DMS53 treated with DMSO at 0.1 percent for 48 hours (cell line): ENCODE measurements around the gene AMZ2.
"Not testable (repeated sequence)": the region's sequence is repeated elsewhere in the genome, so short reads cannot be mapped to it uniquely, and the experiment has no call there.

Source experiments
- DNase-seq: peaks from one replicate; lab custom pipeline; 2025; ENCODE audit not compliant: unreplicated experiment; lab: John Stamatoyannopoulos, UW

AMZ2 gene

GRCh38 chr17:68220186-68220585 is 27.7 kb upstream of the AMZ2 start:
- DNase-seq: not testable (repeated sequence)

GRCh38 chr17:68220786-68221185 is 27.1 kb upstream of the AMZ2 start:
- DNase-seq: not testable (repeated sequence)

DNA sequence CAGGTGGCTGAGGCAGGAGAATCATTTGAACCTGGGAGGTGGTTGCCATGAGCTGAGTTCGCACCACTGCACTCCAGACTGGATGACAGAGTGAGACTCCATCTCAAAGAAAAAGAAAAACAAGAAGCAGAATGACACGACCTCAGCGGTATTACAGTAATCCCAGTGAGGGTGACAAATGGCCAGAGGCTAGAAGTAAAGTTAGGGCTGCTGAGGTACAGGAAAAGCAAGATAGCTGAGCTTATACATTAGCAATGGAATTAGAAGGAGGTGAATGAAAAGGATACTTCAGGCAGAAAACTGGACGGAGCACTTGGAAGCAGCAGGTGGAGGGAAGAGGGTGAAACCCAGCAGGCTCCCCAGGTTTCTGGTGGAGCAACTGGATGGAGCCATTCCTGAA is 26.1 kb upstream of the AMZ2 start:
- no peak for DNase-seq

GRCh38 chr17:68222606-68223005 is 25.2 kb upstream of the AMZ2 start:
- no peak for DNase-seq

DNA sequence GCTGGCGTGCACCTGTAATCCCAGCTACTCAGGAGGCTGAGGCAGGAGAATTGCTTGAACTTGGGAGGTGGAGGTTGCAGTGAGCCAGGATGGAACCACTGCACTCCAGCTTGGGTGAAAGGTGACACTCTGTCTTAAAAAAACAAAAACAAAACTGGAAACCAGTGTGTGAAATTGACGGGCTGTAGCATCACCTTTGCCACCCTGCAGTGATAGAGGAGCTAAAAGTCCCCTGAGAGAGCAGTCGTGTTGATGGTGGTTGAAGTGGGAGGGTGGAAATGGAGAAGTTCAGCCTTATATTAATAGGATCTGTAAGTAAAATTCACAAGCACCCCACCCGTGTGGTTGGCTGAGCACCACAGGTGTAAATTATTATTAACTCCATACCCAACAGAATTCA is 22.8 kb upstream of the AMZ2 start:
- DNase-seq: not testable (repeated sequence)

DNA sequence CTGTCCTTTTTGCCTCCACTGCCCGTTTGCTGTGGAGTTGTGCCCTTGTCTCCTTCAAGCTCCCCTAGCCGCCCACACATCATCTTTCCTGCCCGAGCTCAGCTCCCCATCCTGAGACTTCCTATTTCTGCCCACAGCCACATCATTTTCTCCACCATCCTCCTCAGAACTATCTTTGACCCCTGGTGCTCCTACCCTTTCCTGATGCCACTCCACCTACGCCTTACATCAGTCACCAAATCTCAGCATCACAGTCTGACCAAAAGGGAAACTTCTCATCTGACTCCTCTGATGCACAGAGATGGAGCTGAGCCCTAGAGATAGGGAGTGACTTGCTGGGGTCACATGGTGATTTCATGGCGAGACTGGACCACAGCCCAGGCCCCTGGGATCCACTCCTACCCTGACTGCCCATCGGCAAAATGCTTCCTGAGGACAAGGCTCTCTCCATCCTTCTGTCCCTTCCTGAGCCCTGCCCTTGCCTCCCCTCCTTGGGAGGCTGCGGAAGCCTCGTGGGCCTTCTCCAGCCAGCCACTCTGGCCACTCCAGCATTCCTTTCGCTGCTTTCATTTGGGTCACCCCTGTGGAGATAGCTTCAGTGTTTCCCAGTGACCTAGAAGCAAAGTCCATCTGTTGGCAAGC is 19.7 kb upstream of the AMZ2 start:
- DNase-seq: not testable (repeated sequence)

DNA sequence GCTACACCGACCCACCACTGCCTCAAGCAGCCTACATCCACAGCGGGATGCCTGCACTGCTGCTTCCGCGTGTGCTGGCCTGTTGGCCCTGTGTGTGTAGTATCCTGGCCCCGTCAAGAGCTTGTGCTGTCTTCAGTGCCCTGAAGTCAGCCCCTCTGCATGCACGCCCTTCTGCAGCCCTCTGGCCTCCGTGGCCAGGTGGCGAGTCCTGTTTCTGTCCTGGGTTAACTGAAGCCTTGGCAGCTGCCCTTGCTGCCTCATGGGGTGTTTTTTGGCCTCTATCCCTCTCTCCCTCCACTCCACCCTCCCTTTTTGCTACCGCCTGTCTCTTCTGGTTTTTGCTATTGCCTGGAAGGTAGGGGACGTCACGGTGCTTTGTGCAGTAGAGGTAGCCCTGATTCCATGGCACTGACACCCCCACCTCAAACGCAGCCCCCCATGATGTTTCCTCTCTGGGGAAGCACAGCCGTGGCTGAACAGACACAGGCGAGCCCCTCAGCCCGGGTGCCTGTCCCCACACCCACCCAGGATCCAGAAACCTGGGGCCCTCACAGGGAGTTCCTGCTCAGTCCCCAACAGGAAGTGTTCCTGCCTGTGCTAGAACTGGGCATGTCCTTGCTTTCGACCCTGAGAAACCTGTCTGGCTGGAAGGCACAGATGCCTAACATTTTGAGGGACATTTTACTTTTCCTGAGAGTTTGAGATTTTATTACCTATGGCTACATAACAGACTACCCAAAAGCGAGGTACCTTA is 18.8 kb upstream of the AMZ2 start:
- no peak for DNase-seq

DNA sequence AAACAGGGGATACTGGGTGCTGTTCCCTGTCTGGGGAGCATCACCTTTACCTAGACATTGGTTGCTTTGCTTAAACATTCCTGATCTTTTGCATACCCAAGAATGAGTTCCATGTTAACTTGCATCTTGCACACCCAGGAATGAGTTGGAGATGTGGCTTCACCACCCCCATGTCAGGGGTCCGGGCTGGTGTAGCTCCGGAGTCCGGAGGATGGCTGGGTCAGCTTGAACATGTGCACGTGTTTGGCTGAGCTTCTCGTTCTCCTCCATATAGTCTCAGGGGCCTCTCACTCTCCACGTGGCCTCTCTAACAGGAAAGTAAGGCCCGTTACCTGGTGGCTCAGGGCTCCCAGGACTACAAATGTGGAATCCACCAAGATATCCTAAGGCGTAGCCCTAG is 18.2 kb upstream of the AMZ2 start:
- no peak for DNase-seq

- DNase-seq: not testable (repeated sequence)
Observed at GRCh38 chr17:68231131-68231530, 16.7 kb upstream of the AMZ2 start.

- no peak for DNase-seq
Observed at GRCh38 chr17:68231541-68231940, 16.3 kb upstream of the AMZ2 start.

DNA sequence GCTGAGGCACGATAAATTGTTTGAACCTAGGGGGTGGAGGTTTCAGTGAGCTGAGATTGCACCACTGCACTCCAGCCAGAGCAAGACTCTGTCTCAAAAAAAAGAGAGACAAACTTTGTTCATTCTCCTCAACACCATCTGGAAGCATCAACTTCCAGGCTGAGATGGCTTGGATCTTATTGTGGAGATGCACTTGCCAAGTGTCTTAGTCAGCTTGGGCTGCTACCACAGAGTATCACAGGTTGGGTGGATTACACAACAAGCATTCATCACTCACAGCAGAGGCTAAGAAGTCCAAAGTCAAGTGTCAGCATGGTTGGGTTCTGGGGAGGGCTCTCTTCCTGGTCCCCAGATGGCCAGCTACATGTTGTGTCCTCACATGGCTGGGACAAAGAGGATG is 15.1 kb upstream of the AMZ2 start:
- DNase-seq: not testable (repeated sequence)

- not testable (repeated sequence) for DNase-seq
Observed at GRCh38 chr17:68234726-68235335, 13.0 kb upstream of the AMZ2 start.

- not testable (repeated sequence) for DNase-seq
Observed at GRCh38 chr17:68235336-68235791, 12.5 kb upstream of the AMZ2 start.

- not testable (repeated sequence) for DNase-seq
Observed at GRCh38 chr17:68237369-68238163, 10.3 kb upstream of the AMZ2 start.

DNA sequence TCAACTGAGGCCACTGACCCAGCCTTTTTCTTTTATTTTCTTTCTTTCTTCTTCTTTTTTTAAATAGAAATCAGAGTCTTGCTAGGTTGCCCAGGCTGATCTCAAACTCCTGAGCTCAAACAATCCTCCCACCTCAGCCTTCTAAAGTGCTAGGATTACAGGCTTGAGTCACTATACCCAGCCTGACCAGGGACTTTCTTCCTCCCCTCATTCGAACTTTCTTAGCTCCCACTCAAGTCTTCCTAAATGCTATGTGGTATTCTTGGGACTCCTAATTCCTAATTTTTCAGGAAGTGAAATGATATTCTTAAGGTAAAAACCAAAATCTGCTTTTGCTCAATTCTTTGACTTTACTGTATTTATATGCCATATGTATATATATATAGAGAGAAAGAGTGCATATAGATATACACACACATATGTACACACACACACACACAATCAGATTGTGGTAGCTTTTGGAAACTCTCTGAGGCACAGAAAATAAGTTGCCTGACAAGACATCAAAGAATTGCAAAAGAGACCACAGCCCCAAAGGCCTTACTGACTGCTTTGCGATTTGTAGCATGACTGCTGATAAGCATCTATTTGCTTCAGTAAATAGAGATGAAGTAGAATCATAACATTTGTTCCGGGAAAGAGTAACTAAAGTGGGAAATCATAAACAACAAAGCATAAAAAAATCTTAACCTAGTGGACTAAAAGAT is 9.5 kb upstream of the AMZ2 start:
- DNase-seq: no peak

GRCh38 chr17:68238871-68239253 is 9.0 kb upstream of the AMZ2 start:
- DNase-seq: no peak

DNA sequence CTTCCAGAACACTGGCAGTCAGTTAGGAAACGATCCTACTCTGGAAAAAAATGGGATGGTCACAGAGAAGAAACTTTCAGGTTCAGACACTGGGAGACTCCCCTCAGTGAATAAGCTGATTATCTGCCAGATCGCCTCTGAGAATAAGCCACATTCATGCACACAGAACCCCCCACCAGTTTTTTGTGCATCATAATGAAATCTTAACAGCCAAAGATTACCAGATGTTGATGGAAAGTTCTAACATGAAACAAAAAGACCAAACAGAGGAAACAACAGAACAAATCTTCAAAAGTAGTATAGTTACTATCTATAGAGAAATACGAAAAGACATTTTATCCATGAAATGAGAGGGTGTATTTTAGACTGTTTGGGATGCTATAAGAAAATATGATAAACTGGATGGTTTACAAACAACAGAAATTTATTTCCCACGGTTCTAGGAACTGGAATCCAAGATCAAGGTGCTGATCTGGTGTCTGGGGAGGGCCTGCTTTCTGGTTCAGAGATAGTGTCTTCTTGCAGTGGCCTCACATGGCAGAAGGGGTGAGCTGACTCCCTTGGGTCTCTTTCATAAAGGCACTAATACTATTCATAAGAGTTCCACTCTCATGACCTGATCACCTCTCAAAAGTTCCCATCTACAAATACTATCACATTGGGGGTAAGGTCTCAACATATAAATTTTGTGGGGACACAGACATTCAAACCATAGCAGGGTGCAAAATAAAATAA is 8.0 kb upstream of the AMZ2 start:
- no peak for DNase-seq

DNA sequence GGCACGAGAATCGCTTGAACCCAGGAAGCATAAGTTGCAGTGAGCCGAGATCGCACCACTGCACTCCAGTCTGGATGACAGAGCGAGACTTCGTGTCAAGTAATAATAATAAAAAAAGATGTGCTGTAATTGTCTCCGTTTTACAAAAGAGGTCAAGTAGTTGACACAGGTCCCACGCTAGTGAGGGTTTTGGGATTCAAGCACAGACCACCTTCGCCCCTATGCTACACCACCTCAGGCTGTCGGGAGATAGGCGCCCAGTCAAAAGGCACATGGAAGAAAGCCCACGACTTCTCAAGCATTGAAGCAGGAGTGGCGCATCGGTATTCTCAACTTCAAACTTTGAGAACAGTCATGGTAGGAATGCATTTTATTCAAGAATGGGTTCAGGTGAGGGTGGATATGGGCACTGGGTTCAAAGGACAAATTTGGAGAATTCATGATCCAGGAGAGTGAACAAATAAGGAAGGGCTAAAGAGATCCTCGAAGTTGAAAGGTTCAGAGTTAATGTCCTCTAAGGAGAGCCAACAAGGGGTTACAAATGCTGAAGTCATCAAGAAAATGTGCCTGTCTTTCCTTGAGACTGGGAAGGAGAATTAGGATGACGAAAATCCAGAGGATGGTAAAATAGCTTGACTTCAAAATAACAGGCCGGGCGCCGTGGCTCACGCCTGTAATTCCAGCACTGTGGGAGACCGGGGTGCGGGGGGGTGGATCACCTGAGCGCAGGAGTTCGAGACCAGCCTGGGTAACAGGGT is 1.4 kb upstream of the AMZ2 start:
- DNase-seq: no peak

GRCh38 chr17:68248199-68248825 is 469 bp downstream of the AMZ2 start:
- peak; percentile 29 for DNase-seq
